Left cardiac atrium (tissue), 4 donors: ENCODE data around the gene SPCS1. TPM values are rescaled to one million over a fixed set of nuclear protein-coding genes. Genes with fewer than 3 reads are reported as not detected.
"Not testable (repeated sequence)": the region's sequence is repeated elsewhere in the genome, so short reads cannot be mapped to it uniquely, and the experiment has no call there.

Experiments used
- ATAC-seq, 2 donors: fragments of 200-7000 bp; cut with Tn5 transposase; one replicate each; pipeline ENCODE4 v1.9.1; 2020; ENCODE audit warnings: mild to moderate bottlenecking in 2 of 2, moderate library complexity in 2 of 2
- DNase-seq: peaks from one replicate; pipeline ENCODE4 v3.0.0-alpha.2; 2020
- intact Hi-C, 2 donors: fragments of 100-400 bp; cut with DNase I; formaldehyde crosslinking; loops; one replicate each; pipeline versions ENCODE4 v1.14.1 to v1.15.1; 2022 to 2023
- total RNA-seq, 2 donors: library from RNA; stranded (reverse); fragmentation: NEBNext Ultra II Directional; extraction: Animal tissue kit (Norgen Biotek cat#: 25700); gene quantifications; one replicate each; pipeline ENCODE4 v1.2.1, GENCODE V29; 2021
- donor health status: DM: no; HTN: yes; CAD: no.
- donor health status: DM: no; HTN: yes; CAD: no; lungs with severe emphysema.
- donor health status: DM: yes; HTN: yes; CAD: no.
- donor health status: Dilated cardiomyopathy.

SPCS1 gene
- total RNA-seq, 2 donors from 2014 or later = 72.1 to 88.1 TPM

DNA sequence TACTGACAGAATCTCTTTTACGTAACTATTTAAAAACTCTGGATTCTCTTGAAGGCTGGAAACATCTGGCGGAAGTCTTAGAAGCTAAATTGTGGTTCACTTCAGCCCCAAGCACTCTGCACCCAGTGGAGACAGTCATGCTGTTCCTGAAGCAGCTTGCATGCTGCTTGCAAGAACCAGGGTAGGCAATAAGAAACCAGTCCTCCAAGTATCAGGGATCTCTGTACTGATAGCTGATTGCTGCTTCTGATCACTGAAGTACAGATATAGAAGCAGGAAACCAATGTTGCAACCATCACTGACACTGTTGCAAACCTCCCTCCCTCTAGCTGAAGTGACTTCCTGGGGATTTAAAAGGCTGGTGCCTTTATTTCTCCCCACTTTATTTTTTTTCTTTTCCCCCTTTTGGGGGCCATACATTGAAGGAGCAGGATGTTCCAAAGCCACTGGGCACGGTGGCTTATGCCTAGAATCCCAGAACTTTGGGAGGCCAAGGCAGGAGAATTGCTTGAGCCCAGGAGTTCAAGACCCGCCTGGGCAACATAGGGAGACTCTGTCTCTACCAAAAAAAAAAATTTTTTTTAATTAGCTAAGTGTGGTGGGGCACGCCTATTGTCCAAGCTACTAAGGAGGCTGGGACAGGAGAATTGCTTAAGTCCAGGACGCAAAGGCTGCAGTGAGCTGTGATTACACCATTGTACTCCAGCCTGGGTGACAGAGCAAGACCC, 15.3 kb downstream of the SPCS1 start:
- intact Hi-C loops = no loop called here
- ATAC-seq (no peak), DNase-seq (no peak)

DNA sequence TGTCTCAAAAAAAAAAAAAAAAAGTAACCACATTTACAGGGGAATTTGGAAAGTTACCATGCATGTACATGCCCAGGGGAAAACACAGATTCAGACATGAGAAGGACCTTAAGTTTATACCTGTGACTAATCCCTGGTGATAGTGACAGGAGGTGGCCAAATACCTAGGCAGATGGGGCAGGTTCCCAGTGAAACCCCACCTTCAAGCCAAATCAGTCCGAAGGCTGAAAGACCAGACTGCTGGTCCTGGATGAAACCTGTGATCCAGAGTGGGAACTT, 15.8 kb downstream of the SPCS1 start:
- intact Hi-C loops = no loop called here
- ATAC-seq (no peak), DNase-seq (no peak)

DNA sequence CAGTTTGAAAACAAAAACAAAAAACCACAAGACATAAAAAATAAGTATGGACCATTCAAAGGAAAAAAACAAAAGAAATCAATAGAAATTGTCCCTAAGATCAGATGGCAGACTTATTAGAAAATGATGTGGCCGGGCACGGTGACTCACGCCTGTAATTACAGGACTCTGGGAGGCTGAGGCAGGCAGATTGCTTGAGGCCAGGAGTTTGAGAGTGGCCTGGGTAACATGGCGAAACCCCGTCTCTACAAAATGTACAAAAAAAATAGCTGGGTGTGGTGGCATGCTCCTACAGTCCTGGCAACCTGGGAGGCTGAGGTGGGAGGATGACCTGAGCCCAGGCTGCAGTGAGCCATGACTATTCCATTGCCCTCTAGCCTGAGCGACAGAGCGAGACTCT, 16.6 kb downstream of the SPCS1 start:
- no peak for ATAC-seq
- intact Hi-C loops = no loop called here
- DNase-seq = no peak

- ATAC-seq = no peak
- intact Hi-C loops = no loop called here
- no peak for DNase-seq
Observed at GRCh38 chr3:52723935-52724334, 18.0 kb downstream of the SPCS1 start.

GRCh38 chr3:52724511-52724910, 18.6 kb downstream of the SPCS1 start:
- intact Hi-C loops = no loop called here
- ATAC-seq (no peak), DNase-seq (no peak)

DNA sequence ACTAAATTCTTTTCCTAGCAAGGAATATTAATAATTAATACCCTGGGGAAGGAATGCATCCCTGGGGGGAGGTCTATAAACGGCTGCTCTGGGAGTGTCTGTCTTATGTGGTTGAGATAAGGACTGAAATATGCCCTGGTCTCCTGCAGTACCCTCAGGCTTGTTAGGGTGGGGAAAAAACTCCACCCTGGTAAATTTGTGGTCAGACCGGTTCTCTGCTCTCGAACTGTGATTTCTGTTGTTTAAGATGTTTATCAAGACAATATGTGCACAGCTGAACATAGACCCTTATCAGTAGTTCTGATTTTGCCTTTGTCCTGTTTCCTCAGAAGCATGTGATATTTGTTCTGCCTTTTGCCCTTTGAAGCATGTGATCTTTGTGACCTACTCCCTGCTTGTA, 22.8 kb downstream of the SPCS1 start:
- ATAC-seq, DNase-seq, intact Hi-C loops: not testable (repeated sequence)

GRCh38 chr3:52730681-52731080, 24.8 kb downstream of the SPCS1 start:
- intact Hi-C loops = no loop called here
- no peak for ATAC-seq
- no peak for DNase-seq

DNA sequence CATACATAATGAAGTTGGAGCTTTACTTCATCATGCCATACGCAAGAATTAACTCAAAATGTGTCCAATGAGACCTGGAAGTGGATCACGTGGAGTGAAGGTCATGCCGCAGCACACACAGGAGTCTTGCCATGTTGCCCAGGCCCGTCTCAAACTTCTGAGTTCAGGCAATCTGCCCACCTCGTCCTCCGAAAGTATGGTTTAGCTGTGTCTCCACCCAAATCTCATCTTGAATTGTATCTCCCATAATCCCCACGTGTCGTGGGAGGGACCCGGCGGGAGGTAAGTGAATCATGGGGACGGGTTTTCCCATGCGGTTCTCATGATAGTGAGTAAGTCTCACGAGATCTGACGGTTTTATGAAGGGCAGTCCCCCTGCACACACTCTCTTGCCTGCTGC, 25.7 kb downstream of the SPCS1 start:
- DNase-seq (no peak), ATAC-seq (no peak)
- intact Hi-C loops = no loop called here

- intact Hi-C loops = no loop called here
- no peak for DNase-seq
- ATAC-seq = no peak
Observed at GRCh38 chr3:52733256-52733891, 27.5 kb downstream of the SPCS1 start.

- DNase-seq (no peak), ATAC-seq (no peak)
- intact Hi-C loops = loop anchor here (5.0 to 10.0 kb wide), 2 partner anchors 195 to 333 kb away; no protein-coding TSS in a partner anchor
Observed at GRCh38 chr3:52739730-52740129, 33.8 kb downstream of the SPCS1 start.

DNA sequence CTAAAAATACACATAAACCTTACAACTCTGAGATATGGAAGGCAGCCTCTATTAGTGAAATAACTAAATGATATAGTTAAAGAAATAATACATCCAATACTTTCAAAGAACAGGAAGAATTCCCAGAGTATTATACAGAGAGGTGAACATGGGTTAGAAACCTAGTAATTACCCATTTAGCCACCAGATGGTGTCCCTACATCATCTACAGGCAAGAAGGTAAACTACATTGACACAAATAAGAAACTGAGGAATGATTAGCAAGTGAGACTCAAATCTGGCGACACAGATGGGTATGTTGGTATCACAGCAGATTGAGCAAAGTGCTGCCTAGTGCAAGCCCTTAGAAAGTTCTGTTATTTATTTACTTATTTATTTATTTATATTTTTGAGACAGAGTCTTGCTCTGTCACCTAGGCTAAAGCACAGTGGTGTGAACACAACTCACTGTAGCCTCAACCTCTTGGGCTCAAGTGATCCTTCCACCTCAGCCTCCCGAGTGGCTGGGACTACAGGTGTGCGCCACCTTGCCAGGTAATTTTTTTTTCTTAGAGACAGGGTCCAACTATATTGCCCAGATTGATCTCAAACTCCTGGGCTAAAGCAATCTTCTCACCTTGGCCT, 36.6 kb downstream of the SPCS1 start:
- intact Hi-C loops = loop anchor here (5.0 to 10.0 kb wide), 2 partner anchors 192 to 330 kb away; no protein-coding TSS in a partner anchor
- no peak for DNase-seq
- ATAC-seq = peak in 1 of 2 donors; percentile 36

GRCh38 chr3:52743152-52743551, 37.2 kb downstream of the SPCS1 start:
- DNase-seq = no peak
- no peak for ATAC-seq
- intact Hi-C loops = loop anchor here (5.0 to 10.0 kb wide), 2 partner anchors 192 to 329 kb away; no protein-coding TSS in a partner anchor

DNA sequence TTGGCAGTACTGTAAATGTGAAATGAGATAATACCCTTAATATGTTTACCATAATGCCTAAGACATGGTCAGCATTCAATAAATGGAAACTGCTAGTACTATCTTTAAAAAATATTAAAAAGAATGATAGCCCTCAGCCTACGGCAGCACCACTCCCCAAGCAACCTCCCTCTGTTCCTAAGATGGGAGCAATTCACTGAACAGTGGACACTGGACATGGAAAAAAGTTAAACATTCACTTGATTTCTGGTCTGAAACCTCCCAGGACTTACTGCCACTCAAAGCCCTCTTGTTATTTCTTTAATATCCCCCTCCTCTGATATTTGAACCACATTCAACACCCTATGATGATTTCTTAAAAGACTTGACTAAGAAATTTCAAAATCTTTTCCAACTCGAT, 37.8 kb downstream of the SPCS1 start:
- intact Hi-C loops = loop anchor here (5.0 to 10.0 kb wide), 2 partner anchors 191 to 329 kb away; no protein-coding TSS in a partner anchor
- DNase-seq (no peak), ATAC-seq (no peak)

GRCh38 chr3:52752045-52752660, 46.2 kb downstream of the SPCS1 start:
- intact Hi-C loops = loop anchor here in 1 of 2 donors (10.0 kb wide), 1 partner anchor 153 kb away; no protein-coding TSS in a partner anchor
- ATAC-seq (no peak), DNase-seq (no peak)

- no peak for ATAC-seq
- intact Hi-C loops = loop anchor here in 1 of 2 donors (10.0 kb wide), 1 partner anchor 150 kb away; no protein-coding TSS in a partner anchor
- no peak for DNase-seq
Observed at GRCh38 chr3:52754373-52754772, 48.5 kb downstream of the SPCS1 start.

DNA sequence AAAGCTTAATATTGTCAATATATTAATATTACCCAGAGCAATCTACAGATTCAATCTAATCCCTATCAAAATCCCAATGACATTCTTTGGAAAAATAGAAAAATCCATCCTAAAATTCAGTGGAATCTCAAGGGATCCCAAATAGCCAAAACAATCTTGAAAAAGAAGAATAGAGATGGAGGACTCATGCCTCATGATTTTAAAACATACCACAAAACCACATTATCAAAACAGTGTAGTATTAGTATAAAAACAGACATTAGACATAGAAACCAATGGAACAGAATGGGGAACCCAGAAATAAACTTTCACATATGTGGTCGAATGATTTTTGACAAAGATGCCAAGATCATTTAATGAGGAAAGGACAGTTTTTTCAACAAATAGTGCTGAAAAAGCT, 50.2 kb downstream of the SPCS1 start:
- intact Hi-C loops = loop anchor here in 1 of 2 donors (10.0 kb wide), 1 partner anchor 149 kb away; no protein-coding TSS in a partner anchor
- DNase-seq (no peak), ATAC-seq (no peak)
